H1 (cell line): ENCODE results near the gene CTSW. TPM values are rescaled to one million over a fixed set of nuclear protein-coding genes. Genes with fewer than 3 reads are reported as not detected.

ENCODE experiments used
- CTCF ChIA-PET: fragments of 300-600 bp; sonication (Branson Sonifier 250); formaldehyde crosslinking; loops from one replicate; lab custom pipeline; 2021; ENCODE audit not compliant: partially characterized antibody; lab: Charles Lee
- POLR2A ChIA-PET: fragments of 300-600 bp; sonication (Branson Sonifier 250); formaldehyde crosslinking; loops from one replicate; lab custom pipeline; 2021; ENCODE audit warnings: inconsistent platforms; ENCODE audit not compliant: partially characterized antibody; lab: Charles Lee
- DNase-seq, 2 experiments: peaks; one replicate each; pipeline versions ENCODE4 v3.0.0 to v3.0.0-alpha.2; 2010 to 2022; ENCODE audit warnings: low spot score in 2 of 2, low read depth in 1 of 2, mixed read lengths in 1 of 2
- FAIRE-seq: peaks from 2 replicates; lab custom pipeline; 2011; peaks lifted over from hg19 to GRCh38; lab: Jason Lieb, UNC
- H2AFZ ChIP-seq: 2 replicates; pipeline ENCODE4 v1.8.1; 2012; ENCODE audit warnings: low read length, inconsistent platforms
- H2AK5ac ChIP-seq: 2 replicates; pipeline ENCODE4 v1.6.1; 2013; ENCODE audit warnings: low read depth, low read length
- H2BK120ac ChIP-seq: replicated peaks from 2 replicates; pipeline ENCODE3; 2013; ENCODE audit warnings: low read depth, low read length, inconsistent platforms
- H2BK12ac ChIP-seq: 2 replicates; pipeline ENCODE4 v1.6.1; 2013; ENCODE audit warnings: low read depth, low read length
- H2BK15ac ChIP-seq: 2 replicates; pipeline ENCODE4 v1.6.1; 2013; ENCODE audit warnings: low read length
- H2BK20ac ChIP-seq: 2 replicates; pipeline ENCODE4 v1.6.1; 2013; ENCODE audit warnings: low read length
- H2BK5ac ChIP-seq: 2 replicates; pipeline ENCODE4 v1.6.1; 2013; ENCODE audit warnings: low read depth, low read length
- H3K14ac ChIP-seq: 2 replicates; pipeline ENCODE4 v1.6.1; 2013; ENCODE audit warnings: inconsistent platforms; ENCODE audit not compliant: insufficient read length
- H3K18ac ChIP-seq: 2 replicates; pipeline ENCODE4 v1.6.1; 2013; ENCODE audit warnings: low read length; ENCODE audit errors: extremely low read depth
- H3K23ac ChIP-seq: 2 replicates; pipeline ENCODE4 v1.6.1; 2013; ENCODE audit warnings: inconsistent platforms; ENCODE audit not compliant: insufficient read length
- H3K23me2 ChIP-seq: 2 replicates; pipeline ENCODE4 v1.6.1; 2013; ENCODE audit warnings: low read depth, low read length
- H3K27ac ChIP-seq: 2 replicates; pipeline ENCODE4 v1.6.1; 2011; ENCODE audit warnings: low read depth, low read length, inconsistent platforms
- H3K27me3 ChIP-seq, 4 experiments: replicated peaks in 1 of 4; 1 replicate in 1 of 4; 2 replicates in 3 of 4; pipeline versions ENCODE4 v1.6.1 to v1.8.1; 2011 to 2013; ENCODE audit warnings: low read length in 3 of 4, mild to moderate bottlenecking in 3 of 4, inconsistent platforms in 2 of 4, mixed read lengths in 2 of 4, moderate library complexity in 1 of 4; ENCODE audit not compliant: control insufficient read depth in 3 of 4, insufficient read depth in 3 of 4; ENCODE audit errors: extremely low read depth in 1 of 4
- H3K36me3 ChIP-seq, 4 experiments: 2 replicates each; pipeline versions ENCODE4 v1.6.1 to v1.8.1; 2011 to 2013; ENCODE audit warnings: mild to moderate bottlenecking in 4 of 4, low read length in 3 of 4, moderate library complexity in 2 of 4, control low read depth in 1 of 4, inconsistent platforms in 1 of 4; ENCODE audit not compliant: insufficient read depth in 4 of 4, control insufficient read depth in 2 of 4
- H3K4ac ChIP-seq: replicated peaks from 2 replicates; pipeline ENCODE3; 2013; ENCODE audit warnings: low read length, low read depth, mixed read lengths, inconsistent platforms; ENCODE audit not compliant: insufficient read length
- H3K4me1 ChIP-seq, 4 experiments: replicated peaks in 1 of 4; 1 replicate in 1 of 4; 2 replicates in 3 of 4; pipeline versions ENCODE4 v1.6.1 to v1.8.1; 2011 to 2013; ENCODE audit warnings: low read length in 3 of 4, inconsistent platforms in 2 of 4, mixed read lengths in 1 of 4; ENCODE audit not compliant: insufficient read depth in 4 of 4, control insufficient read depth in 3 of 4
- H3K4me2 ChIP-seq, 2 experiments: 2 replicates each; pipeline versions ENCODE4 v1.6.1 to v1.8.1; 2011 to 2013; ENCODE audit warnings: low read depth in 2 of 2, low read length in 2 of 2, control low read depth in 1 of 2, inconsistent platforms in 1 of 2, mild to moderate bottlenecking in 1 of 2; ENCODE audit not compliant: insufficient read depth in 1 of 2
- H3K4me3 ChIP-seq, 4 experiments: fragments of 200-600, 300-600 bp in 1 of 4; sonication (generic), shearing (Covaris generic), sonication (Bioruptor Twin) in 1 of 4; 2 replicates each; pipeline versions ENCODE4 v1.5.1 to v1.8.1; 2011 to 2016; ENCODE audit warnings: low read length in 4 of 4, low read depth in 3 of 4, control low read depth in 2 of 4, inconsistent platforms in 2 of 4, mild to moderate bottlenecking in 2 of 4, mixed read lengths in 1 of 4, moderate library complexity in 1 of 4; ENCODE audit not compliant: insufficient read depth in 2 of 4; ENCODE audit errors: extremely low read depth in 1 of 4
- H3K56ac ChIP-seq: replicated peaks from 2 replicates; pipeline ENCODE3; 2013; ENCODE audit warnings: low read depth, mild to moderate bottlenecking, mixed read lengths, low read length, inconsistent platforms; ENCODE audit not compliant: insufficient read length
- H3K79me1 ChIP-seq: 2 replicates; pipeline ENCODE4 v1.6.1; 2013; ENCODE audit warnings: low read depth, low read length, control low read depth
- H3K79me2 ChIP-seq, 2 experiments: 2 replicates each; pipeline versions ENCODE4 v1.6.1 to v1.8.1; 2012 to 2013; ENCODE audit warnings: low read length in 2 of 2, mild to moderate bottlenecking in 2 of 2, inconsistent platforms in 1 of 2; ENCODE audit not compliant: insufficient read depth in 2 of 2, control insufficient read depth in 1 of 2
- H3K9ac ChIP-seq, 4 experiments: replicated peaks in 1 of 4; 1 replicate in 1 of 4; 2 replicates in 3 of 4; pipeline versions ENCODE4 v1.6.1 to v1.8.1; 2011 to 2013; ENCODE audit warnings: low read depth in 3 of 4, low read length in 3 of 4, control low read depth in 2 of 4, mild to moderate bottlenecking in 2 of 4, moderate library complexity in 2 of 4, inconsistent platforms in 1 of 4; ENCODE audit errors: extremely low read depth in 1 of 4
- H3K9me3 ChIP-seq, 2 experiments: 2 replicates each; pipeline versions ENCODE4 v1.6.1 to v1.8.1; 2012 to 2013; ENCODE audit warnings: mild to moderate bottlenecking in 2 of 2, moderate library complexity in 2 of 2, control low read depth in 1 of 2, inconsistent platforms in 1 of 2, low read depth in 1 of 2, low read length in 1 of 2, mixed read lengths in 1 of 2; ENCODE audit not compliant: insufficient read depth in 2 of 2
- H4K20me1 ChIP-seq, 2 experiments: replicated peaks in 1 of 2; 2 replicates each; pipeline versions ENCODE3 to v1.8.1; 2011 to 2013; ENCODE audit warnings: inconsistent platforms in 2 of 2, low read length in 2 of 2, mild to moderate bottlenecking in 1 of 2; ENCODE audit not compliant: insufficient read depth in 2 of 2, control insufficient read depth in 1 of 2
- H4K5ac ChIP-seq: 2 replicates; pipeline ENCODE4 v1.6.1; 2013; ENCODE audit warnings: low read length, low read depth, mixed read lengths, inconsistent platforms; ENCODE audit not compliant: insufficient read length
- H4K8ac ChIP-seq: 2 replicates; pipeline ENCODE4 v1.8.0; 2013; ENCODE audit warnings: mild to moderate bottlenecking, moderate library complexity, low read length, inconsistent platforms; ENCODE audit not compliant: insufficient read depth; ENCODE audit errors: extremely low read depth
- H4K91ac ChIP-seq: replicated peaks from 2 replicates; pipeline ENCODE3; 2013; ENCODE audit warnings: low read length, mixed read lengths, inconsistent platforms; ENCODE audit not compliant: insufficient read length
- ASH2L ChIP-seq: fragments of 200-600, 300-600 bp; sonication (generic); IDR thresholded peaks from one replicate; pipeline ENCODE4 v1.7.1; 2017; ENCODE audit warnings: low read length
- BRCA1 ChIP-seq: IDR thresholded peaks from 2 replicates; pipeline ENCODE4 v1.6.1; 2012; ENCODE audit warnings: low read depth, low read length, improper control_type of control experiment
- CBX8 ChIP-seq: fragments of 300-800, 300-1000 bp; sonication (generic); IDR thresholded peaks from 2 replicates; pipeline ENCODE4 v1.7.1; 2016; ENCODE audit warnings: low read depth, low read length, borderline replicate concordance
- CEBPB ChIP-seq: IDR thresholded peaks from 2 replicates; pipeline ENCODE4 v1.6.1; 2012; ENCODE audit warnings: low read depth, low read length
- GTF2F1 ChIP-seq: IDR thresholded peaks from 2 replicates; pipeline ENCODE4 v1.6.1; 2012; ENCODE audit warnings: low read depth, low read length, improper control_type of control experiment, borderline replicate concordance
- KDM1A ChIP-seq: fragments of 200-600, 300-600 bp; sonication (generic); IDR thresholded peaks from 2 replicates; pipeline ENCODE4 v1.7.1; 2016; ENCODE audit warnings: mild to moderate bottlenecking, low read length, borderline replicate concordance
- NRF1 ChIP-seq: IDR thresholded peaks from 2 replicates; pipeline ENCODE4 v1.6.1; 2011; ENCODE audit warnings: mild to moderate bottlenecking, low read depth, low read length, improper control_type of control experiment
- POU5F1 ChIP-seq: IDR thresholded peaks from 2 replicates; pipeline ENCODE4 v1.6.1; 2011; ENCODE audit warnings: low read depth, mild to moderate bottlenecking, low read length, moderate library complexity
- RBBP5 ChIP-seq: IDR thresholded peaks from 2 replicates; pipeline ENCODE4 v1.7.1; 2012; ENCODE audit warnings: low read depth, mild to moderate bottlenecking, inconsistent platforms, low read length, moderate library complexity, borderline replicate concordance
- RFX5 ChIP-seq: IDR thresholded peaks from 2 replicates; pipeline ENCODE4 v1.6.1; 2011; ENCODE audit warnings: low read depth, low read length, improper control_type of control experiment, borderline replicate concordance
- ZNF274 ChIP-seq: IDR thresholded peaks from 2 replicates; pipeline ENCODE4 v1.7.0; 2012; ENCODE audit warnings: low read length, borderline replicate concordance; ENCODE audit errors: extremely low read depth
- WGBS, 2 experiments: shearing (Covaris generic) in 1 of 2; methylation state at CpG; one replicate each; pipeline versions ENCODE4 v1.1.6 to v1.1.7; 2013 to 2015; ENCODE audit warnings: low lambda C conversion rate in 2 of 2, mixed read lengths in 2 of 2, inconsistent platforms in 1 of 2, low coverage in 1 of 2, missing lambda C conversion rate in 1 of 2; ENCODE audit not compliant: insufficient replicate concordance in 2 of 2, insufficient coverage in 1 of 2, insufficient read length in 1 of 2; ENCODE audit errors: extremely low coverage in 1 of 2, missing lambda C conversion rate in 1 of 2; 5-methylcytosine and 5-hydroxymethylcytosine counted together
- polyA plus RNA-seq, 7 experiments: library from polyadenylated mRNA; depleted of rRNA in 3 of 7; stranded (reverse) in 5 of 7; unstranded in 2 of 7; fragments of >200 nt in 5 of 7; fragments of 200-250 nt in 2 of 7; gene quantifications; 1 replicate in 5 of 7; 2 replicates in 1 of 7; 4 replicates in 1 of 7; pipeline versions ENCODE4 v1.2.1 to v1.2.3, GENCODE V29; 2011 to 2013; ENCODE audit warnings: missing spikeins in 2 of 7, mixed read lengths in 2 of 7
- total RNA-seq: library from RNA; stranded (reverse); fragmentation: NEBNext Ultra II Directional; extraction: Animal tissue kit (Norgen Biotek cat#: 25700); gene quantifications from 2 replicates; pipeline ENCODE4 v1.2.1, GENCODE V29; 2021
- TF ChIP-seq, protein P1 (sequence below): IDR thresholded peaks from 2 replicates; pipeline ENCODE4 v1.6.1; 2012; ENCODE audit warnings: low read length, inconsistent platforms

Gene CTSW
- total and polyA plus RNA-seq, 2 of the 8 experiments (the other 6 are each of a cell fraction or from before 2014, with no cell fraction given), result not detected

DNA sequence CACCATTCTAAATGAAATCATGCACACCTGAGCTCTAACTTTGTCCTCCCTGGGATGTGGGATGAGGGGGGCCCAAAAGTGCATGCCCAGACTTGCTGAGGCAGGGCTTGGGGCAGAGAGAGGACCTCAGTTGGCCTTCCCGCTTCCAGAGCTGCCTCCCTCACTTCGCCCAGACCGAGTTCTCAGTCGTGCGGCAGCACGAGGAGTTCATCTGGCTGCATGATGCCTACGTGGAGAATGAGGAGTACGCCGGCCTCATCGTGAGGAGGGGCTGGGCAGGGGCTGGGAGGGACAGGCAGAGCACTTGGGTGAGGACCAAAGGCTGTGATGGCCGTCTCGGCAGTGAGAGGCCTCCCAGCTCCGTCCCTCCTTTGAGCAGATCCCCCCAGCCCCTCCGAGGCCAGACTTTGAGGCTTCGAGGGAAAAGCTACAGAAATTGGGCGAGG, 29.8 kb upstream of the CTSW start:
- H3K79me1 ChIP-seq, result peaks cover 7% of the 10 kb centered on the region
- FAIRE-seq, result no peak
- POLR2A ChIA-PET, result interaction anchor here (1.0 to 38.3 kb wide), 10 partner anchors 11 to 186 kb away, joined by 3 to 1071 read pairs (median 6); partner anchors contain the start of genes CCDC85B, CFL1, CTSW and EFEMP2
- no peak for TF ChIP-seq RBBP5
- no peak for TF ChIP-seq CBX8
- TF ChIP-seq, protein P1, sequence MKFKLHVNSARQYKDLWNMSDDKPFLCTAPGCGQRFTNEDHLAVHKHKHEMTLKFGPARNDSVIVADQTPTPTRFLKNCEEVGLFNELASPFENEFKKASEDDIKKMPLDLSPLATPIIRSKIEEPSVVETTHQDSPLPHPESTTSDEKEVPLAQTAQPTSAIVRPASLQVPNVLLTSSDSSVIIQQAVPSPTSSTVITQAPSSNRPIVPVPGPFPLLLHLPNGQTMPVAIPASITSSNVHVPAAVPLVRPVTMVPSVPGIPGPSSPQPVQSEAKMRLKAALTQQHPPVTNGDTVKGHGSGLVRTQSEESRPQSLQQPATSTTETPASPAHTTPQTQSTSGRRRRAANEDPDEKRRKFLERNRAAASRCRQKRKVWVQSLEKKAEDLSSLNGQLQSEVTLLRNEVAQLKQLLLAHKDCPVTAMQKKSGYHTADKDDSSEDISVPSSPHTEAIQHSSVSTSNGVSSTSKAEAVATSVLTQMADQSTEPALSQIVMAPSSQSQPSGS, result no peak
- no peak for TF ChIP-seq POU5F1
- no peak for TF ChIP-seq CEBPB
- TF ChIP-seq BRCA1, result no peak
- TF ChIP-seq RFX5, result no peak
- no peak for TF ChIP-seq ZNF274
- TF ChIP-seq ASH2L, result no peak
- TF ChIP-seq GTF2F1, result no peak
- no peak for TF ChIP-seq NRF1
- no peak for TF ChIP-seq KDM1A

More for the DNA sequence above, 29.8 kb upstream of the CTSW start:
- no peak overlapping the region for H2BK15ac ChIP-seq
- H3K14ac ChIP-seq, result no peak overlapping the region
- no peak overlapping the region for H4K5ac ChIP-seq
- peaks cover 0 to 10% of the 10 kb centered on the region in 2 experiments; a peak in 2 of 4 replicates for H3K79me2 ChIP-seq
- H3K4me3 ChIP-seq, result no peak overlapping the region
- DNase-seq, result no peak
- H3K4ac ChIP-seq, result no peak overlapping the region
- H3K56ac ChIP-seq, result no peak overlapping the region
- no peak overlapping the region for H3K23ac ChIP-seq
- H2BK12ac ChIP-seq, result no peak overlapping the region
- no peak overlapping the region for H2BK20ac ChIP-seq
- peaks cover 7 to 10% of the 10 kb centered on the region in 2 experiments; a peak in 2 of 4 replicates for H3K9me3 ChIP-seq
- H3K27me3 ChIP-seq, result no peaks in the 10 kb centered on the region; a peak in 1 of 7 replicates
- H4K91ac ChIP-seq, result no peak overlapping the region
- CTCF ChIA-PET, result interaction anchor here (0.8 to 15.2 kb wide), 16 partner anchors 8 to 186 kb away, joined by 3 to 283 read pairs (median 14); partner anchors contain the start of genes AP5B1, CCDC85B, CFL1 and CTSW
- no peak overlapping the region for H2AK5ac ChIP-seq
- peaks cover 0 to 4% (median under 1%) of the 10 kb centered on the region in 4 experiments; a peak in 5 of 7 replicates for H3K4me1 ChIP-seq
- H3K4me2 ChIP-seq, result no peak overlapping the region
- 84% methylated on average over 13 of the region's 16 CpGs; no CpG with 5 or more reads in 1 of the 2 experiments for WGBS, 2 experiments
- peak overlapping the region; percentile 77; the same call in 1 of the 2 replicates for H2BK5ac ChIP-seq
- H4K20me1 ChIP-seq, result peaks cover 12 to 14% of the 10 kb centered on the region in 2 experiments
- H4K8ac ChIP-seq, result no peak overlapping the region
- no peaks in the 10 kb centered on the region for H3K23me2 ChIP-seq
- H3K9ac ChIP-seq, result no peak overlapping the region
- H2BK120ac ChIP-seq, result no peak overlapping the region
- H2AFZ ChIP-seq, result no peak overlapping the region
- no peak overlapping the region for H3K27ac ChIP-seq
- peaks cover 6 to 20% (median 16%) of the 10 kb centered on the region in 4 experiments for H3K36me3 ChIP-seq
- H3K18ac ChIP-seq, result no peak overlapping the region
